K562 (cell line): Measurements from ENCODE around the gene ECE2. TPM values are rescaled to one million over a fixed set of nuclear protein-coding genes. Genes with fewer than 3 reads are reported as not detected.
A peak's percentile ranks its signal among the peaks of the same experiment; 100 is the strongest.

Source experiments
- ATF3 ChIP-seq, 2 experiments: fragments of 450-650 bp in 1 of 2; sonication (generic) in 1 of 2; formaldehyde crosslinking in 1 of 2; IDR thresholded peaks in 1 of 2; conservative IDR thresholded peaks in 1 of 2; 2 replicates each; pipeline versions ENCODE4 v1.6.1 to v1.8.1; 2016 to 2023; ENCODE audit warnings: mild to moderate bottlenecking in 2 of 2, moderate library complexity in 2 of 2, inconsistent platforms in 1 of 2, missing genetic modification reagents in 1 of 2
- GATAD2A ChIP-seq: fragments of 450-650 bp; IDR thresholded peaks from 2 replicates; pipeline ENCODE4 v1.6.1; 2017
- NELFE ChIP-seq: IDR thresholded peaks from 2 replicates; pipeline ENCODE4 v1.6.1; 2011; ENCODE audit warnings: mild to moderate bottlenecking; ENCODE audit not compliant: insufficient read depth, insufficient read length
- NFIC ChIP-seq: fragments of 450-650 bp; IDR thresholded peaks from 2 replicates; pipeline ENCODE4 v1.6.1; 2017; ENCODE audit warnings: mild to moderate bottlenecking, inconsistent platforms
- NR2C2 ChIP-seq, 2 experiments: fragments of 200-800 bp in 1 of 2; sonication (Bioruptor generic) in 1 of 2; sonication (generic) in 1 of 2; formaldehyde crosslinking in 1 of 2; IDR thresholded peaks; 2 replicates each; pipeline versions ENCODE4 v1.6.1 to v1.8.0; 2016 to 2022; ENCODE audit warnings: mild to moderate bottlenecking in 1 of 2, missing compliant biosample characterization in 1 of 2, missing genetic modification characterization in 1 of 2, missing genetic modification reagents in 1 of 2
- RAD21 ChIP-seq, 2 experiments: fragments of 250-450 bp in 1 of 2; fragments of 450-650 bp in 1 of 2; sonication (Bioruptor Pico) in 1 of 2; formaldehyde crosslinking in 1 of 2; IDR thresholded peaks in 1 of 2; conservative IDR thresholded peaks in 1 of 2; 2 replicates each; pipeline versions ENCODE4 v1.4.0 to v1.8.0; 2020 to 2022; ENCODE audit warnings: mild to moderate bottlenecking in 2 of 2, moderate library complexity in 1 of 2
- ZBTB11 ChIP-seq, 3 experiments: fragments of 200-800 bp in 1 of 3; fragments of 250-450 bp in 1 of 3; fragments of 450-650 bp in 1 of 3; sonication (Bioruptor Pico) in 1 of 3; sonication (Bioruptor generic) in 1 of 3; formaldehyde crosslinking in 1 of 3; IDR thresholded peaks; 2 replicates each; pipeline versions ENCODE4 v1.6.1 to v1.8.0; 2016 to 2022; ENCODE audit warnings: mild to moderate bottlenecking in 2 of 3, missing genetic modification characterization in 2 of 3, missing compliant biosample characterization in 1 of 3, moderate library complexity in 1 of 3
- polyA plus RNA-seq, 8 experiments: library from polyadenylated mRNA; depleted of rRNA in 4 of 8; stranded (reverse) in 5 of 8; unstranded in 3 of 8; fragments of >200 nt; fragmentation: Nextera tagmentation in 2 of 8; fragmentation: Illumina TruSeq in 1 of 8; extraction: Ambion mirVana in 2 of 8; extraction: Trizol in 1 of 8; gene quantifications; 2 replicates each; pipeline versions ENCODE4 v1.2.1 to v1.2.3, GENCODE V29; 2011 to 2014; ENCODE audit warnings: inconsistent platforms in 1 of 8, missing spikeins in 1 of 8
- total RNA-seq, 7 experiments: library from RNA; depleted of rRNA in 6 of 7; stranded (reverse); fragments of >200 nt in 6 of 7; fragmentation: Illumina TruSeq in 2 of 7; extraction: Trizol in 2 of 7; gene quantifications; 2 replicates each; pipeline versions ENCODE4 v1.2.1 to v1.2.3, GENCODE V29; 2011 to 2021; ENCODE audit warnings: low replicate concordance in 1 of 7
- TF ChIP-seq, protein P1 (sequence below): fragments of 250-450 bp; sonication (Bioruptor Pico); IDR thresholded peaks from 2 replicates; pipeline ENCODE4 v1.5.0; 2021

Gene ECE2
- total and polyA plus RNA-seq, 9 of the 15 experiments (the other 6 are each of a cell fraction or from before 2014, with no cell fraction given) = not detected

DNA sequence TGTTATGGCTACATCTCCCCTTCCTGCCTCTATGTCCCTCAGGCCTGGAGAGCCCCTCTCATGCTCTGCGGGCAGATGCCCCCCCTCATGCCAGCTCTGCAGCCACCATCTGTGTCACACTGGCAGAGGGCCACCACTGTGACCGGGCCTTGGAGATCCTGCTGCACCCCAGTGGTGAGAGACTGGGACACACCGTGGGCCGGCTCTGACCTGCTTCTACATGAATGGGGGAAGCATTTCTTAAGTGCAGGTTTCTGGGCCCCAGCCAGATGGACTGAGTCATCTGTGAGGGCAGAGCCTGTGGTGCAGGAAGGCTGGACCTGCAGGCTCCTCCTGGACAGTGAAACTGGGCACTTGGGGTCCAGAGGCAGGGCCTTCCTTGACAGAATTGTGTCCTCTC lies 41.6 kb upstream of the ECE2 start (continued):
- peak in 2 of 3 experiments; percentile 53 to 92; a peak in 3 of 6 replicates for TF ChIP-seq ZBTB11 (CRISPR knock-in tag; IDR thresholded peaks at IDR 0.05)
- TF ChIP-seq ATF3 (IDR thresholded peaks at IDR 0.05) = peak; percentile 56; the same call in 1 of the 2 replicates
- no peak for TF ChIP-seq ATF3 (CRISPR knock-in tag; conservative IDR thresholded peaks at IDR 0.05)
- TF ChIP-seq RAD21 (CRISPR knock-in tag; conservative IDR thresholded peaks at IDR 0.05 in 1 of 2, IDR thresholded peaks at IDR 0.05 in 1 of 2) = peak in 1 of 2 experiments; percentile 23; a peak in 1 of 4 replicates
- TF ChIP-seq NFIC = peak; percentile 91
- TF ChIP-seq NR2C2 (CRISPR knock-in tag; IDR thresholded peaks at IDR 0.05) = no peak
- TF ChIP-seq NR2C2 (tag; IDR thresholded peaks at IDR 0.05) = no peak
- TF ChIP-seq GATAD2A = no peak
- TF ChIP-seq, protein P1, sequence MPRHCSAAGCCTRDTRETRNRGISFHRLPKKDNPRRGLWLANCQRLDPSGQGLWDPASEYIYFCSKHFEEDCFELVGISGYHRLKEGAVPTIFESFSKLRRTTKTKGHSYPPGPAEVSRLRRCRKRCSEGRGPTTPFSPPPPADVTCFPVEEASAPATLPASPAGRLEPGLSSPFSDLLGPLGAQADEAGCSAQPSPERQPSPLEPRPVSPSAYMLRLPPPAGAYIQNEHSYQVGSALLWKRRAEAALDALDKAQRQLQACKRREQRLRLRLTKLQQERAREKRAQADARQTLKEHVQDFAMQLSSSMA (CRISPR knock-in tag) = no peak
- no peak for TF ChIP-seq NELFE
- TF ChIP-seq, all 486 proteins: peak for 9
